GM18861 (cell line): ENCODE data around the gene GRPR.
"Not testable (repeated sequence)": the region's sequence is repeated elsewhere in the genome, so short reads cannot be mapped to it uniquely, and the experiment has no call there.

ENCODE experiments used
- ATAC-seq: cut with Tn5 transposase; IDR thresholded peaks from one replicate; pipeline ENCODE4 v1.9.1; 2021; ENCODE audit not compliant: unreplicated experiment

Gene GRPR

DNA sequence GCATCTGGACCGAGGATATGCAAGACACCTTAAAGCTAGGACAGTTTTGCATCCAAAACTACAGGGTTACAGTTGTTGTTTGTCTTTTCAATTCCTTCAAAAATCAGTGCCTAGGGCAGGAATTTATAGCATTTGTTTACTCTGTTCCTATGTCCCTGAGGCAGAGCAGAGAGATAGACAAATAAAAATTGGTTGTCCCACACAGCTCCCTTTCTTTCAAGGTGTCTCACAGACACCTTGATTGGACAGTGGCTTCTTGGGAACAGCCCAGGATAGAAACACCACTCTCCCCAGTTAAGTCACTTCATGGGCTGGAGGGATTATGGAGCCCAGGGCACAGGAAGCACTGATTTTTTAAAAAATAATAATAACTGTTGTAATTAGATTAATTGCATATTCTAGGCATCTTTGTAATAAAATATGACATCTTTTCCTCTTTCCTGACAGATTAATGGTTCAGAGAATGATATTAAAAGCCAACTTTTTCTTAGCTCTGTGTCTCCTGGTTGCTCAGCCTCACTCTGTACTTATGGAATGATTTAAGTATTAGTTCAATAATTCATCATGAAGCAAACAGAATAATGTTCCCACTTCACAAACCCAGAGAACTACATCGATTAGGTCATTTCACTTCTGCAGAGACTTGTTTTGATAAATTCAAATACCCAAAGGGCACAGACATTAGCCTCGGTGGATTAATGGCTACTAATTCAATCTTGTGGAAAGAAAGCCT lies 52.1 kb downstream of the GRPR start:
- no peak for ATAC-seq

DNA sequence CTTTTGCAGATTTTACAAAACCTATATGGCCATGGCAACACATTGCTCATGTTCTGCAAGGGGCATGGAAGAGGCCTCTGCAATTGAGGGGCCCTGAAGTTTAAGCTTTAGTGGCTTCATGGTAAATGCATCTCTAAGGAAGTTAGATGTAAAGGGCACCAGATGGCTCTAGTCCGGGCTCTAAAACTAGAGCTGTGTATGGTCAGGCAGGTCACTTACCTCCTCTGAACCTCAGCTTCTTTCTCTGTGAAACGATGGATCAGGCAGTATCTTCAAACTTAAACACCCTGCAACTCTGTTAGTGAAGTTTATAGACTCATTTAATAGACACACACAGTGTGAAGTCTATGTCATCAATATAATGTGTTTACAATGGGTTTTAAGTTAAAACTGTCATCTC lies 53.9 kb downstream of the GRPR start:
- ATAC-seq = no peak

DNA sequence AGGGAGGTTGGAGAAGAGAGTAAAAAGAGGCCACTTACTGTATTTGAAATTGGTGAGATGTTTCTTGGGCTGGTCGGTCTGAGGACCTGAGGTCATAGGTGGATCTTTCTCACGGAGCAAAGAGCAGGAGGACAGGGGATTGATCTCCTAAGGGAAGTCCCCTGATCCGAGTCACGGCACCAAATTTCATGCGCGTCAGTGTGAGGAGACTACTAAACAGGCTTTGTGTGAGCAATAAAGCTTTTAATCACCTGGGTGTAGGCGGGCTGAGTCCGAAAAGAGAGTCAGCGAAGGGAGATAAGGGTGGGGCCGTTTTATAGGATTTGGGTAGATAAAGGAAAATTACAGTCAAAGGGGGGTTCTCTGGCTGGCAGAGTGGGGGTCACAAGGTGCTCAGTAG lies 60.5 kb downstream of the GRPR start:
- not testable (repeated sequence) for ATAC-seq

DNA sequence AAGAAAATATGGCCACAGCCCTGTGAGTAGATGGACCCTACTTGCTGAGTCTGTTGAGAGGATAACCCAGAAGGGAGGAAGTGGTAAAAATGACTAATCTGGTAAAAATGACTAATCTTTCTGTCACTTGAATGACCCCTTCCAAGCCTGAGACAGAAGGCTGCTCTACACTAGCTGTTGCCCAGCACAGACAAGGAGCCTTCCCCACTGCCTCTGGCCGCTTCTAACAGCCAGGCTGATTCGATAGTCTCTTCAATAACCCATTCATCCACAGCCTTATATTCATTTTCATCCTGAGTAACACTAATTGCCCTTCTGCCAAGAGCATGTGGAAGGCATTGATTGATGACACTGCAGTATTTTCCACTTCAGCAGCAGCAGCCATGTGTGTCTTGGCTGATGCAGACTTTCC lies 62.4 kb downstream of the GRPR start:
- peak; percentile 100 for ATAC-seq

DNA sequence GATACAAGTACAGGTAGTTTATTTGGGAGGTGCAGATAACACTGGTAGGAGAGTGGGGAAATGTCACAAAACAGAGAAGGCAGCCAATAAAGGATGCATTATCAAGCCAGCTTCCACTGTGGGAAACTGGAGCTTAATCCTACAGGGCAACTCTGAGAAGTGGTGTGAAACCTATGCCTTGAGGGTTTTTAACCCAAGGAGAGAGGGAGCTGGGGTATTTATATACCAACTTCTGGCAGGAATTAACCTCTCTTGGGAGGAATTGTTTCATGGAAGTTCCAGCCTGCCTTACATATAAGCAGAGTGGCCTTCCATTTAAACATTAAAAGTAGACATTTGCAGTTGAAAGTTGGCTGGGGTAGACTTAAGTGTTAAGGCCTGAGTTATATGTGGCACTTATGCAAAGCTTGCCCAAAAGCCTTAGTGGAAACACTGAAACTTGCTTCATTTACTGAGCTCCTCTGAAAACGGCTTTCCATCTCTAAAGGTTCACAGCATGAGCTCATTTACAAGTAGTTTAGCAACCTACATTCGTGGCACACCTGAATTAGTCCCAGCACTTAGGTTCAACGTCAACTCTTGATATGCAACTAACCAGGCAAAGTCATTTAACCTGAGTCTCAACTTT lies 63.1 kb downstream of the GRPR start:
- ATAC-seq = no peak

DNA sequence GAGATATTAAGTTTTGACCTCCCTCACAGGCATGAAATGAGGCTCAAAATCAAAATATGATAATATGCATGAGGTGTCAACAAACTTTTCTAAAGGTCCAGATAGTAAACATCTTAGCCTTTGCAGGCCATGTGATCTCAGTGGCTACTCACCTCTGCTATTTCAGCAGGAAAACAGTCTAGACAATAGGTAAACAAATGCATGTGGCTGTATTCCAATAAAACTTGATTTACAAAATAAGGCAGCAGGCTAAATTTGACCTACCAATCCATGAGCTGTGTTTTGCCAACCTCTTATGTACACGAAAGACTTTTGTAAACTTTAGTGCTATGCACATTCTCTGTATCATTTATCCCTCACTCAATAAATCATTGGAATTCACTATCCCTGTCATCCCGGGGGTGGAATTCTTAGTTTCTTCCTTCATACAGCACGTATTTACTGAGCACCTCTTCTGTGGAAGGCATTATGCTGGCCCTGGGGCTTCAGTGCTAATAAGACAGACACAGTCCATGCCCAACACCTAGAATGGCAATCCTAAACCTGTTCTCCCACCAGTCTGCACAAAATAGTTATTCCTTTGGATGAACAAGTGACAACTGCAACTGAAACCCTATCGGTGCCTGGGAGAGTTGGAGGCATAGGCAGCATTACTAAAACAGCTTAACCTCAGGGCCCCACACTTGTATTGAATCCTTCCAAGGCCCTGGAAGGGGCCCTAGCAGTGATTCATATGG lies 63.8 kb downstream of the GRPR start:
- ATAC-seq = no peak

DNA sequence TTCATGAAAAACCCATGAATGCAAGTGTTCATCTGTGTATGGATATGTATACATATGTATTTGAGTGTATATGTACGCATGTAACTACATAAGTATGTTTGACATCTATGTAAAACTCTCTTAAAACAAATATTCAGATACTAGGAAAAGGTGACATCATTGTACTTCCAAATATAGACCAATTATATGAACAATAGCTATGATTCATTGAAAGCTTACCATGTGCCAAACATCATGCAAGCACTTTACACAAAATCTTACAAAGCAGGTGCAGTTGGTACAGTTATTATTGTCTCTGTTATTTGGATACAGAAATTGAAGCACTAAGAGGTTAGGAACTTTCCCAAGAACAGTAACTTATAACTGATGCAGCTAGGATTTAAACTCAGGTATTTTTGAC lies 65.3 kb downstream of the GRPR start:
- ATAC-seq = no peak

DNA sequence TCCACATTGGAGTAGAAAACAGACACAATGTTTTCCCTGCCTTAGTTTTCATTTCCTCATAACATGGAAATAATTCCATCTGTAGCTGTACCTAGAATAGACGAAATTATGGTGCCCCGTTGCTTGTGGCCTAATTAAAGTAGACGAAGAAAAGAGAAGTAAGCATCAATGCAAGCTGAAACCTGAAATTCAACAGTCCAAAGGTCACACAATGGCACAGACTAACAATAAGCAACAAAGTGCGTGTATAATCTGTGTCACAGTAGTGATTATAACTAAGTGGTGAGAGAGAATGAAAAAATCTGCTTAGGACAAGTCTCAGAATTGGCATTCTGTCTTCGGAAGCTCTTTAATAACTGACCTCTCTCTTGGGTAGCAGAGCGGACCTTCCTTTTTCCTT lies 68.2 kb downstream of the GRPR start:
- ATAC-seq = no peak

DNA sequence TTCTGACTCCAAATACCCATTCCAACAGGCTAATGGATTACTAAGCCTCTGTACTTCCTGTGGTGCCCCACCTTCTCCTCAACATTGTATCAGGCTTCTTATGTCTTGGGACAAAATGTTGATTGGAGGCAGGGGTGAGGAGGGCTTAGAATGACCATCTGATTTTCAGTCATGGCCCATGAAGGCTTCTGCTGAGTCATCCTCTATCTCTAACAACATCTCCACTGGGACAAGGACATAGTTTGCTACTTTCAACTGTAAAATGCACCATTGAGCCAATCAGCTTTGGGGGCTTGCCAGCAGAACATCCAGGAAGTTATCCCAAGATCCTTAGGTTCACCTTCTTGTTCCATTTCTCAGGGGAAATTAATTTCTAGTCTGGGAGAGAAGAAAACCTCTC lies 73.5 kb downstream of the GRPR start:
- no peak for ATAC-seq

DNA sequence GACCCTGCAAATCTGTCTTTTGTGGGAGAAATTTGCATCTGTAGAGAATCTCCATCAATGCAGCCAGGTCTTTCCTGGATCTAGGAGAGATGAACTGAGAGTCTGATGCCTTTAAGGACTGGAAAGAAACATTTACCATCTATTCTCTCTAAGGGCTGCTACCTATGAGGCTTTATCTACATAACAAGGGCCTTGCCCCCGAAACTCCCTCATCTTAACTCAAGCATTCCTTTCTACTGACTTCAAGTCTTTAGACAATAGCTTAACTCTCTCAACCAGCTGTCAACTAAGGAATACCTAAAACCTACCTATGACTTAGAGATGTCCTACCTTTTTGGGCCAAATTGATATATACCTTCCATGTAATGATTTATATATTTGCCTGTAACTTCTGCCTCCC lies 76.0 kb downstream of the GRPR start:
- no peak for ATAC-seq

DNA sequence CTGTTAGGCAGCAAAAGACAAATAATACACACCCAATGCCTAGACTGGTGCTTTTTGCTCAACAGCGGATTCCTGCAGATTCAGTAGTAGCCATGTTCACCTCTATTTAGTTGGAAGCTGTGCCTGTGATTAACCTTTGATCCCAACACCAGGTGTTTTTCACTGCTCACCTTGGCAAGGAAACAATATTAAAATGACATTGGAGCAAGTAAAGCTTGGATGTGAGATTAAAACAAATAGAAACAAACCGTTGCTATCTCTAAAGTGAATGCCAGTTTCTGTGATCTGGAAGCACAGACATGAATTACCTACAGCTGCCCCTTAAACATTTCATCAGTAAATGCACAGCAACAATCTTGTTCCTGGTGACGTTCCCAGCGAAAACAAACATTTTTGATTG lies 79.6 kb downstream of the GRPR start:
- ATAC-seq = no peak
